ENCODE measurements around the gene PLPP4. TPM values are rescaled to one million over a fixed set of nuclear protein-coding genes. Genes with fewer than 3 reads are reported as not detected.

Gene PLPP4
- total and polyA plus RNA-seq, 10 of the 15 experiments (the other 5 are each of a cell fraction or from before 2014, with no cell fraction given), result 0.08 to 3.1 (median 0.26) TPM; not detected in 3

- Histone ChIP-seq H3K4me1 (ENCODE audit: control insufficient read depth, insufficient read depth, low read length) (no peaks in the 10 kb centered on the region), H3K27me3 (replicated peaks in 1 of 2; ENCODE audit: control insufficient read depth in 2 of 2, insufficient read depth in 2 of 2, low read length in 1 of 2) (no peaks in the 10 kb centered on the region; a peak in 2 of 4 replicates), H2AFZ (ENCODE audit: control insufficient read depth, low read depth, low read length) (no peak overlapping the region), H3K4me3 (no peak overlapping the region), H3K4me2 (ENCODE audit: control insufficient read depth, insufficient read depth) (no peak overlapping the region), H3K9me3 (replicated peaks; ENCODE audit: control insufficient read depth, insufficient read depth, low read length) (no peaks in the 10 kb centered on the region), H3K79me2 (ENCODE audit: control insufficient read depth, insufficient read depth, low read length) (no peaks in the 10 kb centered on the region), H3K9ac (ENCODE audit: control insufficient read depth, insufficient read depth, low read length) (no peak overlapping the region), H3K36me3 (ENCODE audit: control insufficient read depth in 2 of 2, insufficient read depth in 2 of 2, low read length in 1 of 2) (no peaks in the 10 kb centered on the region), H4K20me1 (ENCODE audit: control insufficient read depth, insufficient read depth) (no peaks in the 10 kb centered on the region), H3K27ac (ENCODE audit: control insufficient read depth, insufficient read depth) (no peak overlapping the region)
- ATAC-seq (no peak), FAIRE-seq (no peak), DNase-seq (ENCODE audit: low read depth, low spot score) (no peak)
- intact Hi-C loops (cut with micrococcal nuclease; ENCODE audit: unreplicated experiment), result no loop called here
- no TSS peak for BruUV-seq (replicated peaks)
- WGBS (ENCODE audit: insufficient coverage, insufficient replicate concordance, low lambda C conversion rate, missing lambda C conversion rate), result 24% methylated on average over 4 of the region's 4 CpGs
- POLR2A ChIA-PET, result no interaction called here
- no peak for TF ChIP-seq SPI1 (IDR thresholded peaks at IDR 0.05; ENCODE audit: borderline replicate concordance, insufficient read depth, low read depth, low read length)
- TF ChIP-seq EZH2 (IDR thresholded peaks at IDR 0.05; ENCODE audit: borderline replicate concordance, control insufficient read depth, low read depth, low read length), result no peak
- no peak for TF ChIP-seq RELB (IDR thresholded peaks at IDR 0.05; ENCODE audit: low read depth)
- TF ChIP-seq SREBF1 (IDR thresholded peaks at IDR 0.05; ENCODE audit: low read length), result no peak
- TF ChIP-seq STAT3 (IDR thresholded peaks at IDR 0.05; ENCODE audit: low read depth, low read length), result no peak
- TF ChIP-seq SREBF2 (IDR thresholded peaks at IDR 0.05; ENCODE audit: low read length), result no peak
- TF ChIP-seq TAF1 (IDR thresholded peaks at IDR 0.05; ENCODE audit: borderline replicate concordance, low read depth, low read length), result no peak
- CTCF ChIA-PET, result interaction anchor here (0.6 to 1.6 kb wide), 2 partner anchors 13 to 1042 kb away, joined by 3 to 6 read pairs; no protein-coding TSS in a partner anchor
- in situ Hi-C loops (cut with MboI), result no loop called here
- SMC1A ChIA-PET (ENCODE audit: uncharacterized antibody, unreplicated experiment), result interaction anchor here (0.6 kb wide), 1 partner anchor 225 kb away, joined by 3 read pairs; no protein-coding TSS in a partner anchor
- RAD21 ChIA-PET (ENCODE audit: unreplicated experiment), result no interaction called here
Measured at GRCh38 chr10:120409816-120410215, 47.2 kb upstream of the PLPP4 start.

All from GM12878 (cell line).